HG03520 (cell line): ENCODE measurements around the gene FATE1.

Experiments used
- ATAC-seq: cut with Tn5 transposase; IDR thresholded peaks from one replicate; pipeline ENCODE4 v1.9.1; 2021; ENCODE audit warnings: mild to moderate bottlenecking, moderate library complexity; ENCODE audit not compliant: unreplicated experiment

FATE1 gene

GRCh38 chrX:151742311-151742710 is 26.5 kb downstream of the FATE1 start:
- ATAC-seq = no peak

DNA sequence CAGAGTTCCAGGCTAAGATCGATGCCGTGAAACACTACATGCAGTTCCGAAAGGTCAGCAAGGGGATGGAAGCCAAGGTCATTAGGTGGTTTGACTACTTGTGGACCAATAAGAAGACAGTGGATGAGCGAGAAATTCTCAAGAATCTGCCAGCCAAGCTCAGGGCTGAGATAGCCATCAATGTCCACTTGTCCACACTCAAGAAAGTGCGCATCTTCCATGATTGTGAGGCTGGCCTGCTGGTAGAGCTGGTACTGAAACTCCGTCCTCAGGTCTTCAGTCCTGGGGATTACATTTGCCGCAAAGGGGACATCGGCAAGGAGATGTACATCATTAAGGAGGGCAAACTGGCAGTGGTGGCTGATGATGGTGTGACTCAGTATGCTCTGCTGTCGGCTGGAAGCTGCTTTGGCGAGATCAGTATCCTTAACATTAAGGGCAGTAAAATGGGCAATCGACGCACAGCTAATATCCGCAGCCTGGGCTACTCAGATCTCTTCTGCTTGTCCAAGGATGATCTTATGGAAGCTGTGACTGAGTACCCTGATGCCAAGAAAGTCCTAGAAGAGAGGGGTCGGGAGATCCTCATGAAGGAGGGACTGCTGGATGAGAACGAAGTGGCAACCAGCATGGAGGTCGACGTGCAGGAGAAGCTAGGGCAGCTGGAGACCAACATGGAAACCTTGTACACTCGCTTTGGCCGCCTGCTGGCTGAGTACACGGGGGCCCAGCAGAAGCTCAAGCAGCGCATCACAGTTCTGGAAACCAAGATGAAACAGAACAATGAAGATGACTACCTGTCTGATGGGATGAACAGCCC is 28.0 kb downstream of the FATE1 start:
- no peak for ATAC-seq

- no peak for ATAC-seq
These were observed 29.8 kb downstream of the FATE1 start for GRCh38 chrX:151745651-151746050.

DNA sequence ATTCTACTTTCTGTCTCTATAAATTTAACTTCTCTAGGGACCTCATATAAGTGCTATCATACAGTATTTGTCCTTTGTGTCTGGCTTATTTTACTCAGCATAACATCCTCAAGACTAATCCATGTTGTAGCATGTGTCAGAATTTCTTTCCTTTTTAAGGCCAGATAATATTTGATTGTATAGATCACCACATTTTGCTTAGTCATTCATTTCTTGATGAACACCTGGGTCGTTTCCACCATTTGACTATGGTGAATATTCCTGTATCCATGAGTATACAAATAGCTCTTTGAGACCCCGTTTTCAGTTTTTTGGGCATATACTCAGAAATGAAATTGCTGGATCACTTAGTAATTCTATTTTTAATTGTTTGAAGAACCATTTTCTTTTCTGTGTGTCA is 30.7 kb downstream of the FATE1 start:
- ATAC-seq = no peak

GRCh38 chrX:151750511-151750910 is 34.7 kb downstream of the FATE1 start:
- ATAC-seq = no peak

- no peak for ATAC-seq
These were observed 37.0 kb downstream of the FATE1 start for GRCh38 chrX:151752847-151753246.

DNA sequence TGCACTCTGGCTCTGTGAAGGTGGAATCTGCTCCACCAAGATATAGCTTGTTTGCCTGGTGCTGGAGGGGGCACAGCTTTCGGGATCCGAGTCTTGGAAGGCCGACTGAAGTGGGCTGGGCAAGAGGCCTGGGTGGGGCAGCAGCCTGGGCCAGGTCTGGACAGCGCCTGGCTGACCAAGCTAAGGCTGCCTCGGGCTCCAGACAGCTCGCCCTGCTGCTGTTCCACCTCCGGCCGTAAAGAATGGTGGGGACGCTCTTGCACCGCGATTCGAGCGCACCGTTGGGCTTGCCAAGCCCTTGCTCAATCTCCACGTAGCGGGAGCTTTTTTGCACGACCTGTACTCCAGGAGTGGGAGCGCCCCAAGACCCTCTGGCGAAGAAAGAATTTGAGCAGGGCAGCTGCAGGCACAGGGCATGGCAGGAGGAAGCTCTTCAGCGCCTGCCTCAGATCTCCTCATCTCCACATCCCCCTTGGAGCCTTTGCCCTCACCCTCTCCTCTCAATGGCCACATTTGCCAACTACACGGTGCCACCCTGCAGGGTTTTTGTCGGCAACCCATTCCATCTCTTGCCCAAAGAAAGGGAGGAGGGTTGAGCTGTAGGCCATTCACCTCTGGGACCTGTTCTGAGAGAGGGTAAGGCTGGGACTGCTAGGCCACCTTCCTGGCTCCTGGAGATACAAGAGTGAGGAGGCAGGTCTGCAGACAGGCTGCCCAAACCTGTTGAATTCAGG is 37.6 kb downstream of the FATE1 start:
- peak; percentile 81 for ATAC-seq

- no peak for ATAC-seq
These were observed 38.2 kb downstream of the FATE1 start for GRCh38 chrX:151754047-151754429.

GRCh38 chrX:151754641-151755215 is 38.9 kb downstream of the FATE1 start:
- ATAC-seq = no peak

- ATAC-seq = no peak
These were observed 43.3 kb downstream of the FATE1 start for GRCh38 chrX:151759041-151759708.

- ATAC-seq = no peak
These were observed 47.0 kb downstream of the FATE1 start for GRCh38 chrX:151762802-151763201.

GRCh38 chrX:151763711-151764110 is 47.9 kb downstream of the FATE1 start:
- no peak for ATAC-seq

GRCh38 chrX:151765026-151765425 is 49.2 kb downstream of the FATE1 start:
- no peak for ATAC-seq

DNA sequence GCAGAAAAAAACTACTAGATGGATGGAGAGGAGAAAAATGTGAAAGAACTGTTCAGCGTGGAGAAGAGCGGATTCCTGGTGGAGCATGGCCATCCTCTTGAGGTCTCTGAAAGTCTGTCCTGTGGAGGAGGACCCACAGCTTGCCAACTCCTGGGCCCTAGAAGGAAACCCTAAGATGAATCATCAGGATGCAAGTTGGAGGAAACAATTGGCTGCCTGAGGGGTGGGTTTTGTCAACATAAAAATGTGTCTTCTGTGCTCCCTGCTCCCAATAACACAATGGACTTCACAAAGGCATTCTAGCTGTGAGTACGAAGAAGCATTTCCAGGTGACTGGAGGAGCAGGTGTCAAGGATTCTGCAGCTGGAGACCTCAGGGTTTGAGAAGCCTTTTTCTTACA is 55.9 kb downstream of the FATE1 start:
- ATAC-seq = no peak
